Measurements from ENCODE around the gene ROR2. TPM values are rescaled to one million over a fixed set of nuclear protein-coding genes. Genes with fewer than 3 reads are reported as not detected.

ROR2 gene
- total and polyA plus RNA-seq, 2 donors (not counting 3 experiments of a cell fraction or from before 2014, with no cell fraction given), result not detected

DNA sequence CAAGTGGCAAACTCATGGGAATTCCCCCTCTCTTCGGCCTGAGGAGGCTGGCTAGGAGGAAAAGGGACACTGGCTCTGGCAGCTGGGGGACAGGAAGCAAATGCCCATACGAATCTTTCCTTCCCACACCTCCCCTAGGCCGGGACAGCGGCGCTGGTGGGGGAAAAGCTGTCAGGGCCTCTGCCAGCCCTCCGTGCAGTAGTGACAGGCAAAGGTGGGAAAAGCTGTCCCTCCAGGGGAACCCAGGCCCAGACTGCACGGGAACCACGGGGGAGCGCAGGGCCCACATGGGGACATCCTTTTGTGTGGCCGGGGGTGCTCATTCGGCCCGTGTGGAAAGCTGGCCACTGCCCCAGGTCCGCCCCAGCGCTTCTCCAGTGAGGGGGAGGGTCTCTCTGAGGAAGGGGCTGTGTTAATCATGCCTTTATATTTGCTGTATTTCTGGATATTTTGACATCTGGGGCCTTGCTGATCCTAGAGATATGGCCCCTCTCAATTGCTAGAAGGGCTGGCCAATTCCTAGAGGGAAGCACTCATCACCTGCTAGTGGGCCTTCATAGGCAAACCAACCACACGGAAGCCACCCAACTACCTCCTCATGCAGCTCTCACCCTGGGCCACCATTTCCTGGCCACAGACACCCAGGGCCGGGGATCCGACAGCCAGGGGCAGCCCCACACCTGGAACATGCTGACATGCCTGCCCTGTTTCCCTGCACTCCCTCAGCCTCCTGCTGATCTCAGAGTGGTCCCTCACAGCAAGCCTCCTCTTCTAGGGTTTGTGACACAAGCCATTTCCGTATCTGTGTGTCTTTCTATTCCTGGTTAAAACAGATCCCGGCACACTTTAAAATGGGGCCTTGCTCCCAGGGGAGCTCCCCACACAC lies 138.8 kb downstream of the ROR2 start:
- no peak overlapping the region for H3K4me2 ChIP-seq (ENCODE audit: insufficient read depth, low read length)
- no TSS peak for BruUV-seq (replicated peaks)
- H3K36me3 ChIP-seq (ENCODE audit: control insufficient read depth in 2 of 2, extremely low read depth in 1 of 2, insufficient read depth in 2 of 2, low read length in 2 of 2), result no peaks in the 10 kb centered on the region
- H3K4me3 ChIP-seq (replicated peaks in 1 of 3; ENCODE audit: insufficient read depth in 1 of 3, low read depth in 1 of 3, low read length in 3 of 3), result no peak overlapping the region
- no peaks in the 10 kb centered on the region for H3K9me1 ChIP-seq (replicated peaks; ENCODE audit: control insufficient read depth, extremely low read depth, insufficient read depth, low read length)
- FAIRE-seq, result no peak
- TF ChIP-seq GATA2 (IDR thresholded peaks at IDR 0.05; ENCODE audit: insufficient read depth, insufficient read length, low read depth, low read length), result no peak
- TF ChIP-seq POLR2A (IDR thresholded peaks at IDR 0.05; ENCODE audit: low read depth, low read length), result no peak
- no peak for TF ChIP-seq MYC (IDR thresholded peaks at IDR 0.05; ENCODE audit: low read depth, low read length)
- TF ChIP-seq, protein P1, sequence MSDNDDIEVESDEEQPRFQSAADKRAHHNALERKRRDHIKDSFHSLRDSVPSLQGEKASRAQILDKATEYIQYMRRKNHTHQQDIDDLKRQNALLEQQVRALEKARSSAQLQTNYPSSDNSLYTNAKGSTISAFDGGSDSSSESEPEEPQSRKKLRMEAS (IDR thresholded peaks at IDR 0.05; ENCODE audit: insufficient read depth, insufficient read length), result no peak
- no peak for TF ChIP-seq JUN (IDR thresholded peaks at IDR 0.05; ENCODE audit: borderline replicate concordance, insufficient read depth, insufficient read length, low read depth)
- no peak for TF ChIP-seq POLR2AphosphoS5 (IDR thresholded peaks at IDR 0.05; ENCODE audit: insufficient read depth, low read depth, low read length)
- TF ChIP-seq, protein P2, sequence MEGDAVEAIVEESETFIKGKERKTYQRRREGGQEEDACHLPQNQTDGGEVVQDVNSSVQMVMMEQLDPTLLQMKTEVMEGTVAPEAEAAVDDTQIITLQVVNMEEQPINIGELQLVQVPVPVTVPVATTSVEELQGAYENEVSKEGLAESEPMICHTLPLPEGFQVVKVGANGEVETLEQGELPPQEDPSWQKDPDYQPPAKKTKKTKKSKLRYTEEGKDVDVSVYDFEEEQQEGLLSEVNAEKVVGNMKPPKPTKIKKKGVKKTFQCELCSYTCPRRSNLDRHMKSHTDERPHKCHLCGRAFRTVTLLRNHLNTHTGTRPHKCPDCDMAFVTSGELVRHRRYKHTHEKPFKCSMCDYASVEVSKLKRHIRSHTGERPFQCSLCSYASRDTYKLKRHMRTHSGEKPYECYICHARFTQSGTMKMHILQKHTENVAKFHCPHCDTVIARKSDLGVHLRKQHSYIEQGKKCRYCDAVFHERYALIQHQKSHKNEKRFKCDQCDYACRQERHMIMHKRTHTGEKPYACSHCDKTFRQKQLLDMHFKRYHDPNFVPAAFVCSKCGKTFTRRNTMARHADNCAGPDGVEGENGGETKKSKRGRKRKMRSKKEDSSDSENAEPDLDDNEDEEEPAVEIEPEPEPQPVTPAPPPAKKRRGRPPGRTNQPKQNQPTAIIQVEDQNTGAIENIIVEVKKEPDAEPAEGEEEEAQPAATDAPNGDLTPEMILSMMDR (IDR thresholded peaks at IDR 0.05; ENCODE audit: extremely low read depth in 1 of 2, insufficient read depth in 1 of 2, low read depth in 1 of 2, low read length in 2 of 2), result no peak
- no peak for TF ChIP-seq FOS (IDR thresholded peaks at IDR 0.05; ENCODE audit: borderline replicate concordance, insufficient read depth, low read length)
- no peak for TF ChIP-seq EZH2 (IDR thresholded peaks at IDR 0.05; ENCODE audit: borderline replicate concordance, low read depth, low read length, severe bottlenecking)
- CTCF ChIA-PET, result no interaction called here
- no peak for DNase-seq (ENCODE audit: low read depth, low spot score)
- H3K4me1 ChIP-seq (ENCODE audit: control insufficient read depth, extremely low read depth, insufficient read depth, low read length), result no peaks in the 10 kb centered on the region
- no peak overlapping the region for H3K27ac ChIP-seq (ENCODE audit: insufficient read depth, low read depth, low read length)
- no peaks in the 10 kb centered on the region for H3K9me3 ChIP-seq (replicated peaks; ENCODE audit: control insufficient read depth, insufficient read depth, low read length)
- POLR2A ChIA-PET, result no interaction called here
- no peaks in the 10 kb centered on the region for H4K20me1 ChIP-seq (replicated peaks; ENCODE audit: control insufficient read depth, extremely low read depth, insufficient read depth, low read length)
- intact Hi-C loops (cut with micrococcal nuclease) (no loop called here), dilution Hi-C loops (cut with MboI; ENCODE audit: extremely low pct_ligation_motif_present, low sequenced_read_pairs) (no loop called here)
- no peaks in the 10 kb centered on the region for H3K79me2 ChIP-seq (ENCODE audit: control insufficient read depth, insufficient read depth, low read length)
- no peaks in the 10 kb centered on the region for H3K27me3 ChIP-seq (ENCODE audit: control insufficient read depth in 2 of 2, insufficient read depth in 2 of 2, low read length in 2 of 2)
- H3K9ac ChIP-seq (replicated peaks; ENCODE audit: extremely low read depth, insufficient read depth, low read length), result no peak overlapping the region
- H2AFZ ChIP-seq (ENCODE audit: low read depth, low read length), result no peak overlapping the region

Data from endothelial cell of umbilical vein (primary cell).